ENCODE measurements around the gene ASAP2. TPM values are rescaled to one million over a fixed set of nuclear protein-coding genes. Genes with fewer than 3 reads are reported as not detected.

The ASAP2 gene
- total and polyA plus RNA-seq, 9 of the 15 experiments (the other 6 are each of a cell fraction or from before 2014, with no cell fraction given), result 0.06 to 4.3 (median 3.1) TPM

- TF ChIP-seq, protein P1, sequence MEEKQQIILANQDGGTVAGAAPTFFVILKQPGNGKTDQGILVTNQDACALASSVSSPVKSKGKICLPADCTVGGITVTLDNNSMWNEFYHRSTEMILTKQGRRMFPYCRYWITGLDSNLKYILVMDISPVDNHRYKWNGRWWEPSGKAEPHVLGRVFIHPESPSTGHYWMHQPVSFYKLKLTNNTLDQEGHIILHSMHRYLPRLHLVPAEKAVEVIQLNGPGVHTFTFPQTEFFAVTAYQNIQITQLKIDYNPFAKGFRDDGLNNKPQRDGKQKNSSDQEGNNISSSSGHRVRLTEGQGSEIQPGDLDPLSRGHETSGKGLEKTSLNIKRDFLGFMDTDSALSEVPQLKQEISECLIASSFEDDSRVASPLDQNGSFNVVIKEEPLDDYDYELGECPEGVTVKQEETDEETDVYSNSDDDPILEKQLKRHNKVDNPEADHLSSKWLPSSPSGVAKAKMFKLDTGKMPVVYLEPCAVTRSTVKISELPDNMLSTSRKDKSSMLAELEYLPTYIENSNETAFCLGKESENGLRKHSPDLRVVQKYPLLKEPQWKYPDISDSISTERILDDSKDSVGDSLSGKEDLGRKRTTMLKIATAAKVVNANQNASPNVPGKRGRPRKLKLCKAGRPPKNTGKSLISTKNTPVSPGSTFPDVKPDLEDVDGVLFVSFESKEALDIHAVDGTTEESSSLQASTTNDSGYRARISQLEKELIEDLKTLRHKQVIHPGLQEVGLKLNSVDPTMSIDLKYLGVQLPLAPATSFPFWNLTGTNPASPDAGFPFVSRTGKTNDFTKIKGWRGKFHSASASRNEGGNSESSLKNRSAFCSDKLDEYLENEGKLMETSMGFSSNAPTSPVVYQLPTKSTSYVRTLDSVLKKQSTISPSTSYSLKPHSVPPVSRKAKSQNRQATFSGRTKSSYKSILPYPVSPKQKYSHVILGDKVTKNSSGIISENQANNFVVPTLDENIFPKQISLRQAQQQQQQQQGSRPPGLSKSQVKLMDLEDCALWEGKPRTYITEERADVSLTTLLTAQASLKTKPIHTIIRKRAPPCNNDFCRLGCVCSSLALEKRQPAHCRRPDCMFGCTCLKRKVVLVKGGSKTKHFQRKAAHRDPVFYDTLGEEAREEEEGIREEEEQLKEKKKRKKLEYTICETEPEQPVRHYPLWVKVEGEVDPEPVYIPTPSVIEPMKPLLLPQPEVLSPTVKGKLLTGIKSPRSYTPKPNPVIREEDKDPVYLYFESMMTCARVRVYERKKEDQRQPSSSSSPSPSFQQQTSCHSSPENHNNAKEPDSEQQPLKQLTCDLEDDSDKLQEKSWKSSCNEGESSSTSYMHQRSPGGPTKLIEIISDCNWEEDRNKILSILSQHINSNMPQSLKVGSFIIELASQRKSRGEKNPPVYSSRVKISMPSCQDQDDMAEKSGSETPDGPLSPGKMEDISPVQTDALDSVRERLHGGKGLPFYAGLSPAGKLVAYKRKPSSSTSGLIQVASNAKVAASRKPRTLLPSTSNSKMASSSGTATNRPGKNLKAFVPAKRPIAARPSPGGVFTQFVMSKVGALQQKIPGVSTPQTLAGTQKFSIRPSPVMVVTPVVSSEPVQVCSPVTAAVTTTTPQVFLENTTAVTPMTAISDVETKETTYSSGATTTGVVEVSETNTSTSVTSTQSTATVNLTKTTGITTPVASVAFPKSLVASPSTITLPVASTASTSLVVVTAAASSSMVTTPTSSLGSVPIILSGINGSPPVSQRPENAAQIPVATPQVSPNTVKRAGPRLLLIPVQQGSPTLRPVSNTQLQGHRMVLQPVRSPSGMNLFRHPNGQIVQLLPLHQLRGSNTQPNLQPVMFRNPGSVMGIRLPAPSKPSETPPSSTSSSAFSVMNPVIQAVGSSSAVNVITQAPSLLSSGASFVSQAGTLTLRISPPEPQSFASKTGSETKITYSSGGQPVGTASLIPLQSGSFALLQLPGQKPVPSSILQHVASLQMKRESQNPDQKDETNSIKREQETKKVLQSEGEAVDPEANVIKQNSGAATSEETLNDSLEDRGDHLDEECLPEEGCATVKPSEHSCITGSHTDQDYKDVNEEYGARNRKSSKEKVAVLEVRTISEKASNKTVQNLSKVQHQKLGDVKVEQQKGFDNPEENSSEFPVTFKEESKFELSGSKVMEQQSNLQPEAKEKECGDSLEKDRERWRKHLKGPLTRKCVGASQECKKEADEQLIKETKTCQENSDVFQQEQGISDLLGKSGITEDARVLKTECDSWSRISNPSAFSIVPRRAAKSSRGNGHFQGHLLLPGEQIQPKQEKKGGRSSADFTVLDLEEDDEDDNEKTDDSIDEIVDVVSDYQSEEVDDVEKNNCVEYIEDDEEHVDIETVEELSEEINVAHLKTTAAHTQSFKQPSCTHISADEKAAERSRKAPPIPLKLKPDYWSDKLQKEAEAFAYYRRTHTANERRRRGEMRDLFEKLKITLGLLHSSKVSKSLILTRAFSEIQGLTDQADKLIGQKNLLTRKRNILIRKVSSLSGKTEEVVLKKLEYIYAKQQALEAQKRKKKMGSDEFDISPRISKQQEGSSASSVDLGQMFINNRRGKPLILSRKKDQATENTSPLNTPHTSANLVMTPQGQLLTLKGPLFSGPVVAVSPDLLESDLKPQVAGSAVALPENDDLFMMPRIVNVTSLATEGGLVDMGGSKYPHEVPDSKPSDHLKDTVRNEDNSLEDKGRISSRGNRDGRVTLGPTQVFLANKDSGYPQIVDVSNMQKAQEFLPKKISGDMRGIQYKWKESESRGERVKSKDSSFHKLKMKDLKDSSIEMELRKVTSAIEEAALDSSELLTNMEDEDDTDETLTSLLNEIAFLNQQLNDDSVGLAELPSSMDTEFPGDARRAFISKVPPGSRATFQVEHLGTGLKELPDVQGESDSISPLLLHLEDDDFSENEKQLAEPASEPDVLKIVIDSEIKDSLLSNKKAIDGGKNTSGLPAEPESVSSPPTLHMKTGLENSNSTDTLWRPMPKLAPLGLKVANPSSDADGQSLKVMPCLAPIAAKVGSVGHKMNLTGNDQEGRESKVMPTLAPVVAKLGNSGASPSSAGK (IDR thresholded peaks at IDR 0.05), result no peak
- TF ChIP-seq MYC (IDR thresholded peaks at IDR 0.05; ENCODE audit: low read depth, low read length) (no peak), MYC (CRISPR knock-in tag; IDR thresholded peaks at IDR 0.05; ENCODE audit: borderline replicate concordance, low read depth) (no peak), FOSL1 (tag; conservative IDR thresholded peaks at IDR 0.05) (no peak), SIN3B (IDR thresholded peaks at IDR 0.05; ENCODE audit: low read depth) (no peak), ZNF24 (IDR thresholded peaks at IDR 0.05) (no peak), ZNF239 (CRISPR knock-in tag; IDR thresholded peaks at IDR 0.05) (no peak), LEF1 (IDR thresholded peaks at IDR 0.05) (no peak), ARID3A (IDR thresholded peaks at IDR 0.05; ENCODE audit: borderline replicate concordance, low read depth, low read length) (no peak)
- TF ChIP-seq, protein P2, sequence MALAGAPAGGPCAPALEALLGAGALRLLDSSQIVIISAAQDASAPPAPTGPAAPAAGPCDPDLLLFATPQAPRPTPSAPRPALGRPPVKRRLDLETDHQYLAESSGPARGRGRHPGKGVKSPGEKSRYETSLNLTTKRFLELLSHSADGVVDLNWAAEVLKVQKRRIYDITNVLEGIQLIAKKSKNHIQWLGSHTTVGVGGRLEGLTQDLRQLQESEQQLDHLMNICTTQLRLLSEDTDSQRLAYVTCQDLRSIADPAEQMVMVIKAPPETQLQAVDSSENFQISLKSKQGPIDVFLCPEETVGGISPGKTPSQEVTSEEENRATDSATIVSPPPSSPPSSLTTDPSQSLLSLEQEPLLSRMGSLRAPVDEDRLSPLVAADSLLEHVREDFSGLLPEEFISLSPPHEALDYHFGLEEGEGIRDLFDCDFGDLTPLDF (CRISPR knock-in tag; IDR thresholded peaks at IDR 0.05), result no peak
Measured at GRCh38 chr2:9331704-9332103, 125.1 kb downstream of the ASAP2 start (continued).
